NB4 (cell line): ENCODE measurements around the gene FAM162A.

Experiments
- DNase-seq: peaks from one replicate; pipeline ENCODE4 v3.0.0; 2010; ENCODE audit warnings: low read depth
- H3K4me3 ChIP-seq: one replicate; pipeline ENCODE4 v1.5.1; 2011; ENCODE audit warnings: mild to moderate bottlenecking, low read depth, low read length, moderate library complexity
- MAX ChIP-seq: IDR thresholded peaks from 2 replicates; pipeline ENCODE4 v1.6.1; 2011; ENCODE audit warnings: low read depth, low read length
- MYC ChIP-seq: IDR thresholded peaks from 2 replicates; pipeline ENCODE4 v1.6.1; 2011; ENCODE audit warnings: low read depth, low read length
- POLR2A ChIP-seq: IDR thresholded peaks from 2 replicates; pipeline ENCODE4 v1.6.1; 2011; ENCODE audit warnings: mild to moderate bottlenecking; ENCODE audit not compliant: insufficient read length; ENCODE audit errors: extremely low read depth
- TF ChIP-seq, protein P1 (sequence below): IDR thresholded peaks from one replicate; pipeline ENCODE4 v1.5.1; 2012; ENCODE audit warnings: low read depth, low read length

Gene FAM162A

DNA sequence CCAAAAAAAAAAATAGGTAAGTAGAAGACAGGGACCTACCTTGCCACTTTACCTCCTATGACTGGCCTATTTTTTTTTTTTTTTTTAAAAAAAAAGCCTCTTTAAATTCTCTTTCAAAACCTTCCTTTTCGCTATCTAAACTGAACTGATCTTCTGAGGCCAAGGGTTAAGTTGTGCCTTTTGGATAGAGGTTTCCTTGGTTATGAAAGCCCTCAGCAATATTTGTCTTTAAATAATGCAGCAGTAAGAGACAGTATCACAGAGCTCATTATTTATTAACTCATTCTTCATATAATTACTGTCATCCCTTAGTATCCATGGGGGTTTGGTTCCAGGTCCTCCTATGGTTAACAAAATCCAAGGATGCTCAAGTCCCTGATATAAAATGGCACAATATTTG, 9.9 kb upstream of the FAM162A start:
- DNase-seq = no peak
- TF ChIP-seq, protein P1, sequence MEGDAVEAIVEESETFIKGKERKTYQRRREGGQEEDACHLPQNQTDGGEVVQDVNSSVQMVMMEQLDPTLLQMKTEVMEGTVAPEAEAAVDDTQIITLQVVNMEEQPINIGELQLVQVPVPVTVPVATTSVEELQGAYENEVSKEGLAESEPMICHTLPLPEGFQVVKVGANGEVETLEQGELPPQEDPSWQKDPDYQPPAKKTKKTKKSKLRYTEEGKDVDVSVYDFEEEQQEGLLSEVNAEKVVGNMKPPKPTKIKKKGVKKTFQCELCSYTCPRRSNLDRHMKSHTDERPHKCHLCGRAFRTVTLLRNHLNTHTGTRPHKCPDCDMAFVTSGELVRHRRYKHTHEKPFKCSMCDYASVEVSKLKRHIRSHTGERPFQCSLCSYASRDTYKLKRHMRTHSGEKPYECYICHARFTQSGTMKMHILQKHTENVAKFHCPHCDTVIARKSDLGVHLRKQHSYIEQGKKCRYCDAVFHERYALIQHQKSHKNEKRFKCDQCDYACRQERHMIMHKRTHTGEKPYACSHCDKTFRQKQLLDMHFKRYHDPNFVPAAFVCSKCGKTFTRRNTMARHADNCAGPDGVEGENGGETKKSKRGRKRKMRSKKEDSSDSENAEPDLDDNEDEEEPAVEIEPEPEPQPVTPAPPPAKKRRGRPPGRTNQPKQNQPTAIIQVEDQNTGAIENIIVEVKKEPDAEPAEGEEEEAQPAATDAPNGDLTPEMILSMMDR = no peak
- TF ChIP-seq MYC = no peak
- no peak for TF ChIP-seq POLR2A
- no peak for TF ChIP-seq MAX
- no peak overlapping the region for H3K4me3 ChIP-seq

DNA sequence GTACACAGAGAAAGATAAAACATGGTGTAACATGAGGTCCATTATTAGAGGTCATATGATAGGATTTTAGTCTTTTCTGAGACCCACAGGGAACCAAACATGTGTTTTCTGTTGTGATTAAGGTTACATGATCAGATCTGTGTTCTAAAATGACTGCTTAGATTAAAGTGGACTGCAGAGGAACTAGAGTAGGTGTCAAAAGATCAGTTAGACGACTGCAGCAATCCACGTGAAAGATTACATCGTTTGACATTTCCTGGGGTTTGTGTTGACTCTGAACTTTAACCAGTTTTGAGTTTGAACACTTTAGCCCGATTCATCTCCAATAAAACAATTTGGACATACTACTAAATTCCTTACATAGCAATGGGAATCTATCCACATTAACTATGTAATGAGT, 6.0 kb upstream of the FAM162A start:
- no peak overlapping the region for H3K4me3 ChIP-seq
- TF ChIP-seq MAX = no peak
- no peak for TF ChIP-seq MYC
- TF ChIP-seq POLR2A = no peak
- TF ChIP-seq, protein P1 = no peak
- DNase-seq = no peak

DNA sequence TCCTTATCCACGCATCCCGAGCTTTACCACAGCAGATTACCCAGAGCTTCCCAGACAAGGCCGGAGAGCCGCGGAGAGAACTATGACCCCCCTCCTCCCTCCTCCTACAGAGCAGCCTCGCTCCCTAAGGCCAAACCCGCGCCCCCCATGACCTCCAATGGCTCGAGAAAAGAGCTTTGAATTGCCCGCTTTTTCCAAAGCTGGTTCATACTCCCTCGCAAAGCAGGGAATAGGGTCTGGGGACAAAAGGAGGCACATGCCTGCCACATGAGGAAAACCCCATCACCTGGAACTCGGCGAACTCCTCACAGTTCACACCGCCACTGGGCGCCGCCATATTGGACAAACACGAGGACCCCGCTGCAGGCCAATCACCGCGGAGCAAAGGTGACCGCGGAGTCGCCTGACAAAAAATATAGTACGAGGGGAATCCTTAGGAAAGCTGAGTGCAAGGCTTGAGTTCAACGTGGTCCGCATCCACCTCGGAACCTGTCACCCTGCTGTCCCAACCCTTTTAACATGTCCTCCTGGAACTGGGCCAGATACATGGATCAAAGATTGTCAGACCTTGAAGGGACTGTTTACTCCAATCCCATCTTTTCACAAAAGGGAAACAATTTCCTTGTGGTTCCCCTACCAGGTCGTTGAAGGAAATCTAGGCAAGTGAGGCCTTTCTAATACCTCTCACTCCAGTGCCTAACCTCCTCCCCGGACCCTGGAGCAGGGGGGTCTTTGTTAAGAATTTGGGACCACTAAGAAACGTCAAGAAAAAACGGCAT, 905 bp upstream of the FAM162A start, which contains the start of gene MIX23:
Gene MIX23, minus strand, starts transcription at position 344 of the 779 bp plus-strand sequence. Its CDS starts 7 bp downstream, at position 337.
- TF ChIP-seq POLR2A (peak; percentile 61), MAX (peak; percentile 88), MYC (peak; percentile 69)
- TF ChIP-seq, protein P1 = no peak
- peak within 1 kb of the TSS; percentile 96 for H3K4me3 ChIP-seq
- DNase-seq = peak; percentile 89

DNA sequence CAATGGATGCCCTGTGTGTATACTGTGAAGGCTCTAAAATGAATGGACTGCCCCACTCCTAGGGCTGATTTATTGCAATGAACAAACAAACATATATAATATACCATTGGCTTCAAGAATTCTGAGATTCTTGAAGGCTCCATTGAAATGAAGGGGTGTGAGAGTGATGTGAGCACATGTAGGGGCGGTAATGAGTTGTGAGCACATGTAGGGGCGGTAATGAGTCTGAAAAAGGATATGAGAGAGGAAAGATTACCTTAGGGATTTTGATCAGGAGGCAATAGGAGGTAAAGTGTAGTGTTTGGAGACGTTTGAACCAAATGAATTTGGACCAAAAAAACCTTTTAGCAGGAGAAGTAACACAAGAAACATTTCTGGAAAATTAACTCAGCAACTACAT, 3.7 kb downstream of the FAM162A start:
- DNase-seq = no peak
- TF ChIP-seq MYC = no peak
- TF ChIP-seq, protein P1 = no peak
- no peak for TF ChIP-seq POLR2A
- TF ChIP-seq MAX = no peak
- H3K4me3 ChIP-seq = no peak overlapping the region

GRCh38 chr3:122389197-122389596, 5.2 kb downstream of the FAM162A start:
- no peak for DNase-seq
- TF ChIP-seq, protein P1 = no peak
- TF ChIP-seq MYC = no peak
- no peak for TF ChIP-seq POLR2A
- no peak for TF ChIP-seq MAX
- H3K4me3 ChIP-seq = no peak overlapping the region
